GM12878 (cell line): ENCODE data around the gene SLC39A11. TPM values are rescaled to one million over a fixed set of nuclear protein-coding genes. Genes with fewer than 3 reads are reported as not detected.

Experiments used
- ATAC-seq: fragments of 200-7000 bp; cut with Tn5 transposase; 3 replicates; pipeline ENCODE4 v1.9.1; 2020; ENCODE audit warnings: mild to moderate bottlenecking, moderate library complexity
- BruUV-seq: library from RNA; stranded (reverse); fragments of 400-500 nt; replicated peaks from 2 replicates; lab custom pipeline; 2021; lab: Mats Ljungman, UMichigan
- CTCF ChIA-PET: fragments of 300-600 bp; sonication (Branson Sonifier 250); formaldehyde crosslinking; extraction: SDS; loops from one replicate; lab custom pipeline; 2021; ENCODE audit warnings: inconsistent platforms; lab: Yijun Ruan, JAX
- POLR2A ChIA-PET: fragments of 350-600 bp; formaldehyde crosslinking; extraction: SDS; loops from one replicate; lab custom pipeline; 2021; ENCODE audit warnings: inconsistent platforms; lab: Charles Lee
- RAD21 ChIA-PET: fragments of 300-600 bp; sonication (Branson Sonifier 250); formaldehyde crosslinking; loops from one replicate; lab custom pipeline; 2023; ENCODE audit warnings: antibody characterized with exemption; ENCODE audit not compliant: unreplicated experiment; lab: Charles Lee
- SMC1A ChIA-PET: fragments of 300-600 bp; sonication (Branson Sonifier 250); formaldehyde crosslinking; loops from one replicate; lab custom pipeline; 2023; ENCODE audit not compliant: unreplicated experiment, uncharacterized antibody; lab: Charles Lee
- DNase-seq: peaks from one replicate; pipeline ENCODE4 v3.0.0-alpha.2; 2011; ENCODE audit warnings: low read depth, low spot score
- FAIRE-seq: peaks from 3 replicates; lab custom pipeline; 2011; peaks lifted over from hg19 to GRCh38; lab: Jason Lieb, UNC
- H2AFZ ChIP-seq: 2 replicates; pipeline ENCODE4 v1.6.0; 2011; ENCODE audit warnings: low read depth, low read length, control low read depth; ENCODE audit not compliant: control insufficient read depth
- H3K27ac ChIP-seq: 2 replicates; pipeline ENCODE4 v1.5.1; 2011; ENCODE audit warnings: control low read depth; ENCODE audit not compliant: control insufficient read depth, insufficient read depth
- H3K27me3 ChIP-seq, 2 experiments: replicated peaks in 1 of 2; 2 replicates each; pipeline versions ENCODE4 v1.6.0 to v1.6.1; 2011; ENCODE audit warnings: low read length in 1 of 2; ENCODE audit not compliant: control insufficient read depth in 2 of 2, insufficient read depth in 2 of 2
- H3K36me3 ChIP-seq, 2 experiments: 2 replicates each; pipeline ENCODE4 v1.5.1; 2011; ENCODE audit warnings: low read length in 1 of 2; ENCODE audit not compliant: control insufficient read depth in 2 of 2, insufficient read depth in 2 of 2
- H3K4me1 ChIP-seq: 2 replicates; pipeline ENCODE4 v1.6.1; 2011; ENCODE audit warnings: mild to moderate bottlenecking, low read length, moderate library complexity, mixed read lengths; ENCODE audit not compliant: control insufficient read depth, insufficient read depth
- H3K4me2 ChIP-seq: 2 replicates; pipeline ENCODE4 v1.6.0; 2011; ENCODE audit warnings: control low read depth; ENCODE audit not compliant: control insufficient read depth, insufficient read depth
- H3K4me3 ChIP-seq: fragments of 200-600 bp; sonication (generic); 2 replicates; pipeline ENCODE4 v1.5.1; 2016
- H3K79me2 ChIP-seq: 2 replicates; pipeline ENCODE4 v1.6.0; 2011; ENCODE audit warnings: low read length; ENCODE audit not compliant: control insufficient read depth, insufficient read depth
- H3K9ac ChIP-seq: 2 replicates; pipeline ENCODE4 v1.8.0; 2011; ENCODE audit warnings: low read length, control low read depth, mixed read lengths; ENCODE audit not compliant: control insufficient read depth, insufficient read depth
- H3K9me3 ChIP-seq: replicated peaks from 3 replicates; pipeline ENCODE4 v1.5.1; 2011; ENCODE audit warnings: mild to moderate bottlenecking, low read length; ENCODE audit not compliant: control insufficient read depth, insufficient read depth
- H4K20me1 ChIP-seq: 2 replicates; pipeline ENCODE4 v1.6.0; 2011; ENCODE audit not compliant: control insufficient read depth, insufficient read depth
- BCL11A ChIP-seq: IDR thresholded peaks from 2 replicates; pipeline ENCODE4 v1.6.1; 2011; ENCODE audit warnings: low read depth, low read length
- FOS ChIP-seq: IDR thresholded peaks from 3 replicates; pipeline ENCODE4 v1.6.1; 2011; ENCODE audit warnings: borderline replicate concordance; ENCODE audit not compliant: insufficient read length; ENCODE audit errors: extremely low read depth
- FOXM1 ChIP-seq: IDR thresholded peaks from 2 replicates; pipeline ENCODE4 v1.6.1; 2012; ENCODE audit warnings: low read depth, mild to moderate bottlenecking, inconsistent platforms, low read length, moderate library complexity
- KDM1A ChIP-seq: fragments of 200-600 bp; sonication (generic); IDR thresholded peaks from 2 replicates; pipeline ENCODE4 v1.6.1; 2016; ENCODE audit warnings: borderline replicate concordance
- NFYA ChIP-seq: IDR thresholded peaks from 2 replicates; pipeline ENCODE4 v1.6.1; 2011; ENCODE audit warnings: low read depth, mild to moderate bottlenecking, low read length, improper control_type of control experiment, borderline replicate concordance
- SIN3A ChIP-seq: IDR thresholded peaks from 2 replicates; pipeline ENCODE4 v1.6.1; 2012; ENCODE audit warnings: low read depth, low read length, improper control_type of control experiment
- TCF7 ChIP-seq: IDR thresholded peaks from 2 replicates; pipeline ENCODE4 v1.6.1; 2014; ENCODE audit warnings: antibody characterized with exemption, borderline replicate concordance
- ZBED1 ChIP-seq: IDR thresholded peaks from 2 replicates; pipeline ENCODE4 v1.6.1; 2016; ENCODE audit warnings: borderline replicate concordance
- whole genome bisulfite sequencing: methylation state at CpG from one replicate; pipeline ENCODE4 v1.1.6; 2016; ENCODE audit warnings: low lambda C conversion rate; ENCODE audit not compliant: insufficient replicate concordance, insufficient coverage; ENCODE audit errors: missing lambda C conversion rate; 5-methylcytosine and 5-hydroxymethylcytosine counted together
- in situ Hi-C: fragments of 300-500 bp; cut with MboI; formaldehyde crosslinking; loops from 9 replicates; pipeline ENCODE4 v1.14.3; 2018; ENCODE audit warnings: mixed read lengths
- intact Hi-C: fragments of 100-400 bp; cut with micrococcal nuclease; formaldehyde crosslinking; loops from one replicate; pipeline ENCODE4 v1.14.2; 2022; ENCODE audit not compliant: unreplicated experiment
- polyA plus RNA-seq, 11 experiments: library from polyadenylated mRNA; depleted of rRNA in 4 of 11; unstranded in 6 of 11; stranded (reverse) in 5 of 11; fragments of >200 nt; fragmentation: Nextera tagmentation in 4 of 11; fragmentation: Illumina TruSeq in 1 of 11; extraction: Ambion mirVana in 4 of 11; extraction: Trizol in 1 of 11; gene quantifications; 1 replicate in 1 of 11; 2 replicates in 10 of 11; pipeline versions ENCODE4 v1.2.1 to v1.2.3, GENCODE V29; 2011 to 2016; ENCODE audit warnings: inconsistent platforms in 2 of 11, missing spikeins in 2 of 11, low read depth in 1 of 11
- total RNA-seq, 4 experiments: library from RNA; depleted of rRNA in 3 of 4; stranded (reverse); fragments of >200 nt in 3 of 4; fragmentation: Illumina TruSeq in 1 of 4; extraction: Trizol in 1 of 4; gene quantifications; 2 replicates each; pipeline versions ENCODE4 v1.2.1 to v1.2.3, GENCODE V29; 2013 to 2021
- TF ChIP-seq, protein P1 (sequence below): IDR thresholded peaks from 2 replicates; pipeline ENCODE4 v1.6.1; 2011; ENCODE audit warnings: low read depth, low read length, improper control_type of control experiment, borderline replicate concordance
- TF ChIP-seq, protein P2 (sequence below): IDR thresholded peaks from 2 replicates; pipeline ENCODE4 v1.6.1; 2011; ENCODE audit warnings: borderline replicate concordance, low read depth, mild to moderate bottlenecking, moderate library complexity, mixed read lengths, low read length; ENCODE audit not compliant: insufficient read depth; ENCODE audit errors: extremely low read length
- TF ChIP-seq, protein P3 (sequence below): fragments of 450-650 bp; IDR thresholded peaks from 2 replicates; pipeline ENCODE4 v1.6.1; 2017; ENCODE audit warnings: mild to moderate bottlenecking, moderate library complexity

SLC39A11 gene
- total and polyA plus RNA-seq, 10 of the 15 experiments (the other 5 are each of a cell fraction or from before 2014, with no cell fraction given): 8.6 to 23.8 (median 14.0) TPM

DNA sequence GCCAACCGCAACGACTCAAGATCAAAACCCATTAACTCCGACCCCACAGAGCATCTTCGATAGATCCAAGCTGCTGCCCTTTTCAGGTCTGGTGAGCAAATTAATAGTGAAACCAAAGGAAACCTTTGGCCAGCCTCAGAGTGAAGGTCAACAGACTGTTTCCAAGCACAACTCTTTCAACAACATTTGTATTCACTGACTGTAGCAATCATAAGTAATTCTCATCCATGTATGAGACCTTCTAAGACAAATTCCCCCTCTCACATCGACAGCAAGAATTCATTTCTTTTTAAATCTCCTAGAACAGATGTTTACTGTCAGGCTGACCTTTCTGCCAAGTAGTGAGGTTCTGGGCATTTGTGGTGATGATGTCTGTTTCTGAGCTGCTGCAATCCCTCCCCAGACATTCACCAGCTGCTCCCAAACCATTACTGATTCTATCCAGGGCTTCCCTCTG is 64.2 kb downstream of the SLC39A11 start (continued):
- TF ChIP-seq, protein P1, sequence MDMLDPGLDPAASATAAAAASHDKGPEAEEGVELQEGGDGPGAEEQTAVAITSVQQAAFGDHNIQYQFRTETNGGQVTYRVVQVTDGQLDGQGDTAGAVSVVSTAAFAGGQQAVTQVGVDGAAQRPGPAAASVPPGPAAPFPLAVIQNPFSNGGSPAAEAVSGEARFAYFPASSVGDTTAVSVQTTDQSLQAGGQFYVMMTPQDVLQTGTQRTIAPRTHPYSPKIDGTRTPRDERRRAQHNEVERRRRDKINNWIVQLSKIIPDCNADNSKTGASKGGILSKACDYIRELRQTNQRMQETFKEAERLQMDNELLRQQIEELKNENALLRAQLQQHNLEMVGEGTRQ: no peak

DNA sequence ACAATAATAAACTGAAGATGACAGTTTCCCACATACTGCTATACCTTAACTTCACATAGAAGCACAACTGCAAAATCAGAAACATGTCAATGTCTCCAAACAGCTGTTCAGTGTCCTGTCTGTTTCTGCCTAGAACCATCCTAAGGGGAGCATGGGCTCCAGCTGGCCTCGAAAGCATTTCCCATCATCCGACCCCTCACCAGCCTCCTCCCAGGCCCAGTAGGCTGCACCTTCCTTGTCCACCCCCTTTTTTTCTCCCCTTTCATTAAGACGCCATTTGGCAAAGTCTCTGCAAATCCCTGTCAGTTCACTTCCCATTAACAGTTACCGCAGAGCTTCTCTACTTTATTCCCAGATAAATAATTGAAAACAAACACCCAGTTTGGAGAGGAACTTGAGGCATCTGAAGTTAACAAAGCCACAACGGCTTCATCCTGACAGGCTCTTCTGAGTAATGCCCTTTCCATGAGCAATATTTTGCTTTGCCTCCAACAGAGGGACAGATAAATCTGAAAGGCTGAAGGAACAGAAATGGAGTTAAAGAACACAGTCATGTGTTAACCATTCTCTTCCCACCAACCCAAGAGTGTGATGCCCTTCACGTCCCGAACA is 65.3 kb downstream of the SLC39A11 start:
- ChIA-PET POLR2A (no interaction called here), CTCF (no interaction called here), SMC1A (no interaction called here), RAD21 (no interaction called here)
- FAIRE-seq (no peak), DNase-seq (no peak), ATAC-seq (no peak)
- no peak overlapping the region for H3K4me3 ChIP-seq
- H3K9me3 ChIP-seq: no peaks in the 10 kb centered on the region; the same call in 1 of the 3 replicates
- intact Hi-C loops (no loop called here), in situ Hi-C loops (no loop called here)
- no peak overlapping the region for H3K27ac ChIP-seq
- peaks cover 0 to 12% of the 10 kb centered on the region in 2 experiments; a peak in 2 of 4 replicates for H3K36me3 ChIP-seq
- no peaks in the 10 kb centered on the region for H3K27me3 ChIP-seq
- BruUV-seq: no TSS peak
- H4K20me1 ChIP-seq: no peaks in the 10 kb centered on the region
- 97% methylated on average over 7 of the region's 7 CpGs for WGBS
- no peak overlapping the region for H3K9ac ChIP-seq
- H3K4me2 ChIP-seq: no peak overlapping the region
- H2AFZ ChIP-seq: no peak overlapping the region
- no peaks in the 10 kb centered on the region for H3K79me2 ChIP-seq
- H3K4me1 ChIP-seq: no peaks in the 10 kb centered on the region; the same call in 1 of the 2 replicates
- TF ChIP-seq ZBED1: no peak
- no peak for TF ChIP-seq FOXM1
- TF ChIP-seq NFYA: no peak
- TF ChIP-seq, protein P2, sequence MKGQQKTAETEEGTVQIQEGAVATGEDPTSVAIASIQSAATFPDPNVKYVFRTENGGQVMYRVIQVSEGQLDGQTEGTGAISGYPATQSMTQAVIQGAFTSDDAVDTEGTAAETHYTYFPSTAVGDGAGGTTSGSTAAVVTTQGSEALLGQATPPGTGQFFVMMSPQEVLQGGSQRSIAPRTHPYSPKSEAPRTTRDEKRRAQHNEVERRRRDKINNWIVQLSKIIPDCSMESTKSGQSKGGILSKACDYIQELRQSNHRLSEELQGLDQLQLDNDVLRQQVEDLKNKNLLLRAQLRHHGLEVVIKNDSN: no peak
- TF ChIP-seq SIN3A: no peak
- no peak for TF ChIP-seq BCL11A
- TF ChIP-seq, protein P3, sequence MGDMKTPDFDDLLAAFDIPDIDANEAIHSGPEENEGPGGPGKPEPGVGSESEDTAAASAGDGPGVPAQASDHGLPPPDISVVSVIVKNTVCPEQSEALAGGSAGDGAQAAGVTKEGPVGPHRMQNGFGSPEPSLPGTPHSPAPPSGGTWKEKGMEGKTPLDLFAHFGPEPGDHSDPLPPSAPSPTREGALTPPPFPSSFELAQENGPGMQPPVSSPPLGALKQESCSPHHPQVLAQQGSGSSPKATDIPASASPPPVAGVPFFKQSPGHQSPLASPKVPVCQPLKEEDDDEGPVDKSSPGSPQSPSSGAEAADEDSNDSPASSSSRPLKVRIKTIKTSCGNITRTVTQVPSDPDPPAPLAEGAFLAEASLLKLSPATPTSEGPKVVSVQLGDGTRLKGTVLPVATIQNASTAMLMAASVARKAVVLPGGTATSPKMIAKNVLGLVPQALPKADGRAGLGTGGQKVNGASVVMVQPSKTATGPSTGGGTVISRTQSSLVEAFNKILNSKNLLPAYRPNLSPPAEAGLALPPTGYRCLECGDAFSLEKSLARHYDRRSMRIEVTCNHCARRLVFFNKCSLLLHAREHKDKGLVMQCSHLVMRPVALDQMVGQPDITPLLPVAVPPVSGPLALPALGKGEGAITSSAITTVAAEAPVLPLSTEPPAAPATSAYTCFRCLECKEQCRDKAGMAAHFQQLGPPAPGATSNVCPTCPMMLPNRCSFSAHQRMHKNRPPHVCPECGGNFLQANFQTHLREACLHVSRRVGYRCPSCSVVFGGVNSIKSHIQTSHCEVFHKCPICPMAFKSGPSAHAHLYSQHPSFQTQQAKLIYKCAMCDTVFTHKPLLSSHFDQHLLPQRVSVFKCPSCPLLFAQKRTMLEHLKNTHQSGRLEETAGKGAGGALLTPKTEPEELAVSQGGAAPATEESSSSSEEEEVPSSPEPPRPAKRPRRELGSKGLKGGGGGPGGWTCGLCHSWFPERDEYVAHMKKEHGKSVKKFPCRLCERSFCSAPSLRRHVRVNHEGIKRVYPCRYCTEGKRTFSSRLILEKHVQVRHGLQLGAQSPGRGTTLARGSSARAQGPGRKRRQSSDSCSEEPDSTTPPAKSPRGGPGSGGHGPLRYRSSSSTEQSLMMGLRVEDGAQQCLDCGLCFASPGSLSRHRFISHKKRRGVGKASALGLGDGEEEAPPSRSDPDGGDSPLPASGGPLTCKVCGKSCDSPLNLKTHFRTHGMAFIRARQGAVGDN: no peak
- no peak for TF ChIP-seq KDM1A
- no peak for TF ChIP-seq TCF7
- TF ChIP-seq FOS: no peak
